ENCODE data around the gene SMKR1. TPM values are rescaled to one million over a fixed set of nuclear protein-coding genes. Genes with fewer than 3 reads are reported as not detected.

SMKR1 gene
- total and polyA plus RNA-seq, 9 of the 15 experiments (the other 6 are each of a cell fraction or from before 2014, with no cell fraction given), result 0.58 to 1.8 (median 0.93) TPM; not detected in 1

- no peak overlapping the region for H3K27ac ChIP-seq (ENCODE audit: extremely low read depth, low read depth, low read length)
- WGBS (ENCODE audit: insufficient coverage, low coverage, missing lambda C conversion rate), result 0% methylated on average over 1 of the region's 1 CpG
- no peaks in the 10 kb centered on the region for H4K20me1 ChIP-seq (replicated peaks; ENCODE audit: control insufficient read depth, insufficient read depth, low read length)
- H3K4me2 ChIP-seq (ENCODE audit: insufficient read depth, low read length), result no peak overlapping the region
- H3K4me3 ChIP-seq, result no peak overlapping the region
- H3K9me3 ChIP-seq (replicated peaks; ENCODE audit: control insufficient read depth, insufficient read depth, low read depth, low read length), result no peaks in the 10 kb centered on the region
- H3K9ac ChIP-seq (ENCODE audit: insufficient read depth in 1 of 2, low read depth in 2 of 2, low read length in 2 of 2), result no peak overlapping the region
- no peak for ATAC-seq
- in situ Hi-C loops (cut with MboI), result no loop called here
- FAIRE-seq, result no peak
- H3K79me2 ChIP-seq (ENCODE audit: control insufficient read depth, insufficient read depth, low read length), result no peaks in the 10 kb centered on the region
- H3K36me3 ChIP-seq (ENCODE audit: control insufficient read depth, insufficient read depth, low read length), result peaks cover 2% of the 10 kb centered on the region; the same call in 1 of the 3 replicates
- no peaks in the 10 kb centered on the region for H3K27me3 ChIP-seq (ENCODE audit: control insufficient read depth in 2 of 2, insufficient read depth in 2 of 2, low read length in 2 of 2)
- no peak for DNase-seq (ENCODE audit: extremely low read depth in 1 of 4, low spot score in 3 of 4)
- TF ChIP-seq E2F5 (CRISPR knock-in tag; IDR thresholded peaks at IDR 0.05) (no peak), ARID2 (IDR thresholded peaks at IDR 0.05) (no peak), ARID1B (IDR thresholded peaks at IDR 0.05) (no peak), ZNF398 (CRISPR knock-in tag; IDR thresholded peaks at IDR 0.05) (no peak), PHF21A (IDR thresholded peaks at IDR 0.05; ENCODE audit: borderline replicate concordance, low read depth) (no peak), L3MBTL2 (IDR thresholded peaks at IDR 0.05) (no peak), HNRNPUL1 (IDR thresholded peaks at IDR 0.05; ENCODE audit: low read length) (no peak), POLR3A (IDR thresholded peaks at IDR 0.05; ENCODE audit: borderline replicate concordance, extremely low read depth, insufficient read depth, insufficient read length) (no peak), ZBTB34 (CRISPR knock-in tag; IDR thresholded peaks at IDR 0.05) (no peak), SRSF1 (IDR thresholded peaks at IDR 0.05; ENCODE audit: low read depth, low read length) (no peak), GATA2 (CRISPR knock-in tag; IDR thresholded peaks at IDR 0.05) (peak; percentile 72), ZNF395 (CRISPR knock-in tag; IDR thresholded peaks at IDR 0.05) (0 out of 2 replicates have a peak, but pooled peaks have one; percentile 21), IRF1 (CRISPR knock-in tag; IDR thresholded peaks at IDR 0.05; ENCODE audit: borderline replicate concordance) (no peak), HDGF (IDR thresholded peaks at IDR 0.05) (no peak), HOXB6 (CRISPR knock-in tag; IDR thresholded peaks at IDR 0.05; ENCODE audit: borderline replicate concordance) (no peak), ZNF766 (CRISPR knock-in tag; conservative IDR thresholded peaks at IDR 0.05) (no peak), ELF4 (CRISPR knock-in tag; IDR thresholded peaks at IDR 0.05) (no peak)
- intact Hi-C loops (cut with micrococcal nuclease), result loop anchor here (10.0 kb wide), 1 partner anchor 519 kb away; no protein-coding TSS in a partner anchor
- ChIA-PET CTCF (ENCODE audit: low intra/inter-chr PET ratio) (no interaction called here), POLR2A (interaction anchor here (0.6 to 1.1 kb wide), 3 partner anchors 8 to 126 kb away, joined by 3 to 4 read pairs (median 3); no protein-coding TSS in a partner anchor)
- no peaks in the 10 kb centered on the region for H3K9me1 ChIP-seq (ENCODE audit: control insufficient read depth, insufficient read depth, low read length)
- no peaks in the 10 kb centered on the region; a peak in 1 of 5 replicates for H3K4me1 ChIP-seq (replicated peaks in 1 of 2; ENCODE audit: control insufficient read depth in 2 of 2, insufficient read depth in 2 of 2, low read length in 2 of 2)
- no peak overlapping the region for H2AFZ ChIP-seq (ENCODE audit: low read depth, low read length)
- no TSS peak for BruUV-seq (replicated peaks)
These were observed 6.3 kb upstream of the SMKR1 start for GRCh38 chr7:129495987-129496386.
